ENCODE data around the gene FBXO21.
"Not testable (repeated sequence)": the region's sequence is repeated elsewhere in the genome, so short reads cannot be mapped to it uniquely, and the experiment has no call there.

The FBXO21 gene

DNA sequence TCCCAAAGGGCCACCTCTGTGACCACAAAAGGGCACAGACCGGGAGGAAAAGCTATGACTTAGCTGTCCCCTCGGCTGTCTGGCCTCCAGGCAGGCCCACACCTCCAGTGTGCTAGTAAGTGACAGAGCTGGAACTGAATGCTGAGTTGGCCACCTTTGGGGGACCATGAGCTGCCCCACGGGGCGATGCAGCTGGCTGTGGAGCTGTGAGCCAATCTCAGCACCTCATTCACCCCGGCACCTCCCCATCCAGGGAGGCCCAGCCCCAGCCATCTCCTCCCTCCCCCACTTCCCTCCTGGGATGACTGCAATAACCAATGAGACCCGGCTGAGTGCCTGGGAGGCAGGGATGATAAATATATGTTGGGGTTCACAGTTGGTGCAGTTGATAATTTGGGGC is 78.9 kb downstream of the FBXO21 start:
- H3K9me2 ChIP-seq (replicated peaks; ENCODE audit: control insufficient read depth, low read length): no peaks in the 10 kb centered on the region
- H3K27ac ChIP-seq (ENCODE audit: low read depth, low read length): no peak overlapping the region
- TF ChIP-seq, protein P1, sequence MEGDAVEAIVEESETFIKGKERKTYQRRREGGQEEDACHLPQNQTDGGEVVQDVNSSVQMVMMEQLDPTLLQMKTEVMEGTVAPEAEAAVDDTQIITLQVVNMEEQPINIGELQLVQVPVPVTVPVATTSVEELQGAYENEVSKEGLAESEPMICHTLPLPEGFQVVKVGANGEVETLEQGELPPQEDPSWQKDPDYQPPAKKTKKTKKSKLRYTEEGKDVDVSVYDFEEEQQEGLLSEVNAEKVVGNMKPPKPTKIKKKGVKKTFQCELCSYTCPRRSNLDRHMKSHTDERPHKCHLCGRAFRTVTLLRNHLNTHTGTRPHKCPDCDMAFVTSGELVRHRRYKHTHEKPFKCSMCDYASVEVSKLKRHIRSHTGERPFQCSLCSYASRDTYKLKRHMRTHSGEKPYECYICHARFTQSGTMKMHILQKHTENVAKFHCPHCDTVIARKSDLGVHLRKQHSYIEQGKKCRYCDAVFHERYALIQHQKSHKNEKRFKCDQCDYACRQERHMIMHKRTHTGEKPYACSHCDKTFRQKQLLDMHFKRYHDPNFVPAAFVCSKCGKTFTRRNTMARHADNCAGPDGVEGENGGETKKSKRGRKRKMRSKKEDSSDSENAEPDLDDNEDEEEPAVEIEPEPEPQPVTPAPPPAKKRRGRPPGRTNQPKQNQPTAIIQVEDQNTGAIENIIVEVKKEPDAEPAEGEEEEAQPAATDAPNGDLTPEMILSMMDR (IDR thresholded peaks at IDR 0.05; ENCODE audit: low read depth, low read length, poor library complexity, severe bottlenecking): no peak
- no peak for TF ChIP-seq EZH2phosphoT487 (IDR thresholded peaks at IDR 0.05; ENCODE audit: borderline replicate concordance, low read length)
- H3K79me2 ChIP-seq (ENCODE audit: control insufficient read depth, low read length): no peaks in the 10 kb centered on the region
- H4K20me1 ChIP-seq (ENCODE audit: control insufficient read depth, insufficient read depth, low read depth, low read length): no peaks in the 10 kb centered on the region
- H3F3A ChIP-seq (ENCODE audit: control insufficient read depth, insufficient read depth): no peaks in the 10 kb centered on the region
- no peak overlapping the region for H3K4me3 ChIP-seq (ENCODE audit: low read length)
- peaks cover 10% of the 10 kb centered on the region for H3K4me1 ChIP-seq (ENCODE audit: control insufficient read depth, low read length)
- peaks cover 18% of the 10 kb centered on the region; the same call in 1 of the 2 replicates for H3K27me3 ChIP-seq (ENCODE audit: control insufficient read depth, low read length)
- H3K9me3 ChIP-seq (ENCODE audit: control insufficient read depth, insufficient read depth, low read length): no peaks in the 10 kb centered on the region
- H3K36me3 ChIP-seq (ENCODE audit: control insufficient read depth, low read length): no peaks in the 10 kb centered on the region
- H3K4me2 ChIP-seq (ENCODE audit: low read length): no peak overlapping the region

- Histone ChIP-seq H3F3A (ENCODE audit: control insufficient read depth, insufficient read depth) (no peaks in the 10 kb centered on the region), H3K4me3 (ENCODE audit: low read length) (no peak overlapping the region), H3K9me3 (ENCODE audit: control insufficient read depth, insufficient read depth, low read length) (no peaks in the 10 kb centered on the region), H4K20me1 (ENCODE audit: control insufficient read depth, insufficient read depth, low read depth, low read length) (no peaks in the 10 kb centered on the region), H3K79me2 (ENCODE audit: control insufficient read depth, low read length) (no peaks in the 10 kb centered on the region), H3K4me1 (ENCODE audit: control insufficient read depth, low read length) (peaks cover 10% of the 10 kb centered on the region), H3K27me3 (ENCODE audit: control insufficient read depth, low read length) (peaks cover 20% of the 10 kb centered on the region), H3K27ac (ENCODE audit: low read depth, low read length) (no peak overlapping the region), H3K9me2 (replicated peaks; ENCODE audit: control insufficient read depth, low read length) (no peaks in the 10 kb centered on the region), H3K4me2 (ENCODE audit: low read length) (no peak overlapping the region), H3K36me3 (ENCODE audit: control insufficient read depth, low read length) (no peaks in the 10 kb centered on the region)
- TF ChIP-seq EZH2phosphoT487 (IDR thresholded peaks at IDR 0.05; ENCODE audit: borderline replicate concordance, low read length): no peak
- TF ChIP-seq, protein P1 (IDR thresholded peaks at IDR 0.05; ENCODE audit: low read depth, low read length, poor library complexity, severe bottlenecking): no peak
Observed at GRCh38 chr12:117109943-117110635, 80.2 kb downstream of the FBXO21 start.

GRCh38 chr12:117105902-117106301 is 84.4 kb downstream of the FBXO21 start:
- Histone ChIP-seq H3K36me3 (ENCODE audit: control insufficient read depth, low read length) (no peaks in the 10 kb centered on the region), H3K9me2 (replicated peaks; ENCODE audit: control insufficient read depth, low read length) (no peaks in the 10 kb centered on the region), H3K9me3 (ENCODE audit: control insufficient read depth, insufficient read depth, low read length) (no peaks in the 10 kb centered on the region), H3K27me3 (ENCODE audit: control insufficient read depth, low read length) (peaks cover 19% of the 10 kb centered on the region), H3K4me3 (ENCODE audit: low read length) (no peak overlapping the region), H3K27ac (ENCODE audit: low read depth, low read length) (no peak overlapping the region), H3F3A (ENCODE audit: control insufficient read depth, insufficient read depth) (0 out of 2 replicates have a peak, but pooled peaks cover under 1% of the 10 kb centered on the region), H3K4me1 (ENCODE audit: control insufficient read depth, low read length) (peaks cover 11% of the 10 kb centered on the region), H4K20me1 (ENCODE audit: control insufficient read depth, insufficient read depth, low read depth, low read length) (no peaks in the 10 kb centered on the region), H3K79me2 (ENCODE audit: control insufficient read depth, low read length) (no peaks in the 10 kb centered on the region), H3K4me2 (ENCODE audit: low read length) (no peak overlapping the region)
- TF ChIP-seq, protein P1 (IDR thresholded peaks at IDR 0.05; ENCODE audit: low read depth, low read length, poor library complexity, severe bottlenecking): no peak
- no peak for TF ChIP-seq EZH2phosphoT487 (IDR thresholded peaks at IDR 0.05; ENCODE audit: borderline replicate concordance, low read length)

GRCh38 chr12:117104003-117104402 is 86.3 kb downstream of the FBXO21 start:
- not testable (repeated sequence) for H3K79me2 ChIP-seq (ENCODE audit: control insufficient read depth, low read length); H3K9me2 ChIP-seq (replicated peaks; ENCODE audit: control insufficient read depth, low read length); H3F3A ChIP-seq (ENCODE audit: control insufficient read depth, insufficient read depth); H3K27ac ChIP-seq (ENCODE audit: low read depth, low read length); H4K20me1 ChIP-seq (ENCODE audit: control insufficient read depth, insufficient read depth, low read depth, low read length); H3K4me2 ChIP-seq (ENCODE audit: low read length); H3K36me3 ChIP-seq (ENCODE audit: control insufficient read depth, low read length); H3K9me3 ChIP-seq (ENCODE audit: control insufficient read depth, insufficient read depth, low read length); H3K4me3 ChIP-seq (ENCODE audit: low read length)
- H3K27me3 ChIP-seq (ENCODE audit: control insufficient read depth, low read length): peaks cover 22% of the 10 kb centered on the region
- peaks cover 27% of the 10 kb centered on the region for H3K4me1 ChIP-seq (ENCODE audit: control insufficient read depth, low read length)

All from DOHH2 (cell line).